Measurements from ENCODE around the gene PTPRA.

Gene PTPRA

GRCh38 chr20:2851086-2851485, 22.2 kb upstream of the PTPRA start:
- DNase-seq: no peak

- DNase-seq: no peak
Observed at GRCh38 chr20:2858591-2858990, 14.7 kb upstream of the PTPRA start.

- DNase-seq: no peak
Observed at GRCh38 chr20:2859330-2860121, 13.8 kb upstream of the PTPRA start.

- no peak for DNase-seq
Observed at GRCh38 chr20:2864626-2865025, 8.7 kb upstream of the PTPRA start.

GRCh38 chr20:2865101-2865500, 8.2 kb upstream of the PTPRA start:
- no peak for DNase-seq

- DNase-seq: no peak
Observed at GRCh38 chr20:2865630-2866029, 7.7 kb upstream of the PTPRA start.

- no peak for DNase-seq
Observed at GRCh38 chr20:2866236-2866635, 7.0 kb upstream of the PTPRA start.

- peak; percentile 27 for DNase-seq
Observed at GRCh38 chr20:2867081-2867864, 6.0 kb upstream of the PTPRA start.

- DNase-seq: no peak
Observed at GRCh38 chr20:2869381-2869780, 3.9 kb upstream of the PTPRA start.

GRCh38 chr20:2871111-2871465, 2.2 kb upstream of the PTPRA start:
- no peak for DNase-seq

GRCh38 chr20:2871661-2872458, 1.4 kb upstream of the PTPRA start:
- DNase-seq: no peak

GRCh38 chr20:2872459-2873009, 747 bp upstream of the PTPRA start:
- DNase-seq: peak; percentile 54

- peak; percentile 68 for DNase-seq
Observed at GRCh38 chr20:2873747-2874041, 413 bp downstream of the PTPRA start.

- DNase-seq: no peak
Observed at GRCh38 chr20:2874456-2874855, 1.2 kb downstream of the PTPRA start.

- DNase-seq: no peak
Observed at GRCh38 chr20:2875690-2876203, 2.5 kb downstream of the PTPRA start.

- no peak for DNase-seq
Observed at GRCh38 chr20:2878515-2878914, 5.2 kb downstream of the PTPRA start.

- no peak for DNase-seq
Observed at GRCh38 chr20:2879146-2879545, 5.9 kb downstream of the PTPRA start.

- no peak for DNase-seq
Observed at GRCh38 chr20:2880650-2881049, 7.4 kb downstream of the PTPRA start.

GRCh38 chr20:2883726-2884637, 10.7 kb downstream of the PTPRA start:
- DNase-seq: no peak

- no peak for DNase-seq
Observed at GRCh38 chr20:2887715-2888114, 14.4 kb downstream of the PTPRA start.

- no peak for DNase-seq
Observed at GRCh38 chr20:2888224-2888955, 15.1 kb downstream of the PTPRA start.

Measured in NCI-H345 (cell line).